GM15510 (cell line): ENCODE data around the gene PCF11.
A peak's percentile ranks its signal among the peaks of the same experiment; 100 is the strongest.

Source experiments
- POLR2A ChIP-seq: IDR thresholded peaks from 3 replicates; pipeline ENCODE4 v1.6.1; 2011; ENCODE audit warnings: borderline replicate concordance; ENCODE audit not compliant: insufficient read length; ENCODE audit errors: extremely low read depth

Gene PCF11

GRCh38 chr11:83156996-83157593 lies at the start of gene PCF11:
Gene PCF11 (plus strand): TSS chr11:83157131. CDS start chr11:83157440, 309 bp downstream.
- peak; percentile 99 for TF ChIP-seq POLR2A

DNA sequence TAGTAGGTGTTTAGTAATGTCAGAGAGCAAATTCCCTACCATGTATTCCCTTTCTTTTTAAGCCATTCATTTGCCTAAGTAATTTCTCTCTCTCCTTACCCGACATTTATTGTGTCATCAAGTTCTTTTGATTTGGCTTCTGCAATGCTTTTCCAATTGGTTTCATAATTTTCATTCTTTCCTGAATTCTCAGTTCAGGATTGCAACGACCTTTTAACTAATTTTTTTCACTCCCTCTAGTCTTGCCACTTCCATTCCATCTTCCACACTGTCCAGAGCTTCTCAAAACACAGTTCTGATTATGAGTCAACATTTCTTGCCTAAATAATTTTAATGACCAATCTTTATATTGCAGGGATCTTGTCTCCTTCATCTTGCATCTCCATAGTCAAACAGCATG lies 44.0 kb upstream of the PCF11 start:
- TF ChIP-seq POLR2A = no peak

DNA sequence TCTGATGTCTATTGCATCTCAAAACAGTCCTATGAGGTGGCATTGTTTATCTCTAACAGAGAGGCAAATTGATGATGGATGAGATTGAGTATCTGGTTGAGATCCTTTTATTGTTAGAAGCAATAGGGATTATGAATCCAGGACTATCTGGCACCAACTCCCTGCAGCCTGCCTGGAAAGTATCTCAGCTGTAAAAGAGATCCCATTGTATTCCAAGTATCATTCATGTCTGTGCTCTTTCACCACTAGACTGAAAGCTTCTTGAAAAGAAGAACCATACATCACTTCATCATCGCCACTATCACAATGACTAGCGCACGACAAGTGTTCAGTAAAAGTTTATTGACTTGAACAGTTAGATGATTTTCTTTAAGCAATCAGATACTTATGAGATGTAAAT lies 41.9 kb upstream of the PCF11 start:
- TF ChIP-seq POLR2A = no peak

GRCh38 chr11:83115551-83115950 lies 41.4 kb upstream of the PCF11 start:
- TF ChIP-seq POLR2A = no peak

DNA sequence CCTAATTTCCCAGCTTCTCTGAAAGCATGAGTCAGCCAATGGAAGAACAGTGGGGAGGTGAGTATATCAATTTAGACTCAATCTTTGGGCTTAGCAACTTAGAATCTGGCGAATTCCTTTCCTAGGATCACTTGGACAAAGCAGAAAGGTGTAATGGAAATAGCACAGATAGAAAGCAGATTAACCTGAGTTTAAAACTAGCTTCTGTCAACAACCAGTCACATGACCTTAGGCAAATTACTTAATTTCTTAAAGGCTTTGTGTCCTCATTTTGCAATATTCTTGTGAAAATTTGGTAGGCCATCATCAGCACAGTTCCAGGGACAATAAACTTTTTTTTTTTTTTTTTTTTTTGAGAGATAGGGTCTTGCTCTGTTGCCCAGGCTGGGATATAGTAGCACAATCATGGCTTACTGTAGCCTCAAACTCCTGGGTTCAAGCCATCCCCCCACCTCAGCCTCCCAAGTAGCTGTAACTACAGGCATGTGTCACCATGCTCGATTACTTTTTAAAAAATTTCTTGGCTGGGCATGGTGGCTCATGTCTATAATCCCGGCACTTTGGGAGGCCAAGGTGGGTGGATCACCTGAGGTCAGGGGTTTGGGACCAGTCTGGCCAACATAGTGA lies 40.8 kb upstream of the PCF11 start:
- no peak for TF ChIP-seq POLR2A

DNA sequence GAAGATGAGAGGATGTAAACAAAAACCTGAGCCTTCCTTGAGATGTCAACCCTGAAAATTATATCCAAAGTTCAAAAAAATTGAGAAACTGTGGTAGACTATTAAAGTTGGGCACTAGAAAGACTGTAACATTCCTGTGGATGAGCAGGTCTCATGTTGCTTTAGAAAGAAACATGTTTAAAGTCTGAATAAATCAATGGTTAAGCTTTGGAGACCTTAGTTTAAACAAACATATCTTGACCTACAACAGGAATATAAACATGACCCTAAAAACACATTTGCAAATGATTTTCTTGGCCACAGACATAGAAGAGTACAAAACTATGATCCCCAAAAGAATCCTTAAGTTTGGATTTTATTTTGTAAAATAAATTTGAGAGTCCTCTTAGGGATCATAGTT lies 38.1 kb upstream of the PCF11 start:
- TF ChIP-seq POLR2A = no peak

DNA sequence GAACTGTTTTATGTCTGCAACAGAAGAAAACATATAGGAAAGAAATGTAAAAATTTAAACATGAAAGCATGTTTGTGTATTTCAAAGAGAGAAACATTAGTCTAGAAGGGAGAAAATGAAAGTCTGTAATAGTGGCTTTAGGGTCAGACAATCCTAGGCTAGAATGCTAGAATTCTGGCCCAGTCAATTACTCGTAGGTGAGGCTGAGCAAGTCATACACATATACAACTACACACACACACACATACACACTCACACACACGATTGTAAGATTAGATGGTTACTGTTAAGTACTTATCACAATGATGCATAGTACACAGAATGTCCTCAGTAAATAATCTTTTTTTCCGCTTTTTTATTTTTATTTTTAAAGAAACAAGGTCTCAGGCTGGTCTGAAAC lies 37.7 kb upstream of the PCF11 start:
- TF ChIP-seq POLR2A = no peak

- TF ChIP-seq POLR2A = no peak
Measured at GRCh38 chr11:83120327-83120726, 36.6 kb upstream of the PCF11 start.

DNA sequence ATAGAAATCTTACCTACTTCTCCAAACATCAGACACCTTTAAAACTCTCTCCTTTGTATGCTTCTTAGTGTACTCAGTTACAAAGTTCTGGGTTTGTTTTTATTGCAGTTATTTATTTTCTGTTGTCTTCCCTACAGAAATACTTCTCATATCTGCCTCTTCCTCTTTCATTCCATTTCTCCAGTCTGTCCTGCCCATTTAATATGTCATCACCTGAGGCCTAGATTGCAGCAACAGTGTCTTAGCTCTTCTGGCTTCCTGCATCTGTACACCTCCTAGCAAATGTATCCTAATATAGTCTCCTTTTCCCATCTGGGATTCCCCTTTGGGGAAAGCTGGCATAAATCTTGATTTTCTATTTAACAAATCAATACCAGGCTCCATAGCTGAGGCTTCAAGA lies 34.9 kb upstream of the PCF11 start:
- no peak for TF ChIP-seq POLR2A

DNA sequence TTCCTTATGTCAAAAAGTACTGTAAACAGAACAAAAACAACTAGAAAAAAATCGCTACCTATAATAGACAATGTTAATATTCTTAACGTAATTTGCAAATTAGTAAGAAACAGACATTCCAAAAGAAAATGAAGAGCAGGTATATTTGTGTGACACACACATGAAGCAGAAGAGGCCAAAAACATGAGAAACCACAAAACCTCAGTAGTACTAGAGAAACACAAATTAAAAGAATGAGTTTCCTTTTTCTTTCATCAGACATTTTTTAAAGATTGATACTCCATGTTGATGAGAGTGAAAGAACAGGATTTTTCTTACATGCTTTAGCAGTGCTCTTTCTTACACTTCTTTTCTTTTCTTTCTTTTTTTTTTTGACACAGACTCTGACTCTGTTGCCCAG lies 34.2 kb upstream of the PCF11 start:
- no peak for TF ChIP-seq POLR2A

- TF ChIP-seq POLR2A = no peak
Measured at GRCh38 chr11:83124636-83125424, 32.1 kb upstream of the PCF11 start.

- TF ChIP-seq POLR2A = no peak
Measured at GRCh38 chr11:83125577-83125976, 31.4 kb upstream of the PCF11 start.

GRCh38 chr11:83127310-83127637 lies 29.7 kb upstream of the PCF11 start:
- no peak for TF ChIP-seq POLR2A

GRCh38 chr11:83132191-83132590 lies 24.7 kb upstream of the PCF11 start:
- no peak for TF ChIP-seq POLR2A

DNA sequence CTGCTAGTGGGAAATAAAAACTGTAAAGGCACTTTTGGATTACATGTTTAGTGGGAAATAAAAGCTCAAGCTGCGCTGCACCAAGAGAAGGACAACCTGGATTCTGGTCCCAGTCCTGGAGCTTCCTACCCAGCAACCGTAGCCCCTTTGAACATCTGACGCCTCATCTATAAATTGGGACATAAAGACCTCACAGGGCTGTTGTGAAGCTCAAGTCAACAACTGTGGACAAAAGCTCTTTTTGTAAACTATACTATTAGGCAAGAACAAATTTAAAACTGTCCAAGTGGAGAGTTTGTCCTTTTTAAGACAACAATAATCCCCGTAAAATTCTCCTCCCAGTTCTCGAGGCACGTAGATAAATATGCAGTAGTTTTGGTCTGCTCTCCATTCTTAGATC lies 17.6 kb upstream of the PCF11 start:
- no peak for TF ChIP-seq POLR2A
